Fibroblast of lung (primary cell): ENCODE data around the gene RNASEH2C.

Source experiments
- EZH2 ChIP-seq: IDR thresholded peaks from 2 replicates; pipeline ENCODE4 v1.5.1; 2012; ENCODE audit warnings: low read length, control low read depth, mild to moderate bottlenecking; ENCODE audit errors: missing control alignments
- TF ChIP-seq, protein P1 (sequence below), 2 donors: IDR thresholded peaks in 1 of 2; conservative IDR thresholded peaks in 1 of 2; 1 replicate in 1 of 2; 2 replicates in 1 of 2; pipeline ENCODE4 v1.5.1; 2011 to 2012; ENCODE audit warnings: low read length in 2 of 2, control low read depth in 1 of 2, inconsistent platforms in 1 of 2, low read depth in 1 of 2, mild to moderate bottlenecking in 1 of 2

DNA sequence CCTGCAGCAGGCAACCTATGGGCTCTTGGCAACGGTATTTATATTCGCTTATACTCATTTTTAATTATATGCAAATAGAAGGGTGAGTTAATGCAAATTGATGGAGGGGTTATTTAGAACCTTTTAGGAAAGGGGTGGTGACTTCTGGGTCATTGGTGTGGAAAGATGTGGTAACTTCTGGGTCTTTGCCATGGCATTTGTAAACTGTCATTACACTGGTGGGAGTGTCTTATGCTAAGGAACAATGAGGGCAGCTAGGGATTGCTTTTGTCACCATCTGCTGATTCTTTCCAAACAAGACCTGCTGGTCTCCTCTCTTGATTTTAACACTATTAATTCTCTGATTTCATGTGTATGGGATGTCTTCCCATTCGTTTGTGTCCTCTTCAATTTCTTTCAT is 20.2 kb downstream of the RNASEH2C start:
- no peak for TF ChIP-seq EZH2
- TF ChIP-seq, protein P1, sequence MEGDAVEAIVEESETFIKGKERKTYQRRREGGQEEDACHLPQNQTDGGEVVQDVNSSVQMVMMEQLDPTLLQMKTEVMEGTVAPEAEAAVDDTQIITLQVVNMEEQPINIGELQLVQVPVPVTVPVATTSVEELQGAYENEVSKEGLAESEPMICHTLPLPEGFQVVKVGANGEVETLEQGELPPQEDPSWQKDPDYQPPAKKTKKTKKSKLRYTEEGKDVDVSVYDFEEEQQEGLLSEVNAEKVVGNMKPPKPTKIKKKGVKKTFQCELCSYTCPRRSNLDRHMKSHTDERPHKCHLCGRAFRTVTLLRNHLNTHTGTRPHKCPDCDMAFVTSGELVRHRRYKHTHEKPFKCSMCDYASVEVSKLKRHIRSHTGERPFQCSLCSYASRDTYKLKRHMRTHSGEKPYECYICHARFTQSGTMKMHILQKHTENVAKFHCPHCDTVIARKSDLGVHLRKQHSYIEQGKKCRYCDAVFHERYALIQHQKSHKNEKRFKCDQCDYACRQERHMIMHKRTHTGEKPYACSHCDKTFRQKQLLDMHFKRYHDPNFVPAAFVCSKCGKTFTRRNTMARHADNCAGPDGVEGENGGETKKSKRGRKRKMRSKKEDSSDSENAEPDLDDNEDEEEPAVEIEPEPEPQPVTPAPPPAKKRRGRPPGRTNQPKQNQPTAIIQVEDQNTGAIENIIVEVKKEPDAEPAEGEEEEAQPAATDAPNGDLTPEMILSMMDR (conservative IDR thresholded peaks at IDR 0.05 in 1 of 2, IDR thresholded peaks at IDR 0.05 in 1 of 2; ENCODE audit: low read depth in 1 of 2, low read length in 2 of 2): no peak
